ENCODE results near the gene HOXB6.

The HOXB6 gene

DNA sequence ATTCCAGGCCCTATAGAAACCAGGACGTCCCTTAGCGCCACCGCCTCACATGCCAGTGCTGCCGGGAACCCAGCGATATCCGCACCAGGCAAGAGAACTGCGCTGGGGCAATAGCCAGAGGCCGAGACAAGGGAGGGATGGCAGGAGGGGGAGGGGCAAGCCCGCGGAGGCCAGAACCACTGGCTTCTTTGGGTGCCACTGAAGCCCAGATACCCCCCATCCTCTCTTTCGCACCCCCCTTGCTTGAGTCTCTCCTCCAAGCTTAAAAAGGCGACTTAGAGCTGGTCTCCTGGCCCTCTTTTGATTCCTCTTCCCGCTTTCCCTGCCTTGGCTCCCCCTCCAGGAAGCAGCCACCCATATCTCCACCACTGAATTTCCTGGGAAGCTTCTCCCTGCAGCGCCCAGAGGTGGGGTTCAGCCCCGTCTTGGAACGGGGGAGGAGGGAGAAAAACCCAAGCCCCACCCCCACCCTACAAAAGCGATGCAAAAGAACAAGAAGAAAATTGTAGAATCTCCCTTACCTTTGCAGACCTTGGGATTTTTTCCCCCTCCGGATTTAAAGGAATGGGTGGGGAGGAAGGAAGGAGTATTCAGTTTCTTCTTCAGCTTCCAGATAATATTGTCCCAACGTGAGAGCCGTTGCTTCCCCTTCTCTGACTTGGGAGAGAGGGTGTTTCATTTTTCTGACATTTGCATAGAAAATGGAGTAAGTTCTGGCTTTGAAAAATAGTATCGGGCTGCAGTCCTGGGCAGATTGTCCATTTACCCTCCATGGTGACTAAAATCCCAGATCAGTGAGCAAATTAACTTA is 622 bp downstream of the HOXB6 start (continued):
- TF ChIP-seq ZNF248 (tag by site-specific recombination; IDR thresholded peaks at IDR 0.05), result no peak
- no peak for TF ChIP-seq MYNN (tag by site-specific recombination; IDR thresholded peaks at IDR 0.05; ENCODE audit: borderline replicate concordance)
- no peak for TF ChIP-seq ZNF2 (tag by site-specific recombination; IDR thresholded peaks at IDR 0.05)
- TF ChIP-seq ZNF23 (tag by site-specific recombination; IDR thresholded peaks at IDR 0.05; ENCODE audit: borderline replicate concordance), result no peak
- TF ChIP-seq ZBTB8A (tag by site-specific recombination; IDR thresholded peaks at IDR 0.05), result no peak; the same call in none of the 2 replicates
- TF ChIP-seq ZNF600 (tag by site-specific recombination; IDR thresholded peaks at IDR 0.05), result peak; percentile 58; the same call in 1 of the 2 replicates
- TF ChIP-seq, protein P1, sequence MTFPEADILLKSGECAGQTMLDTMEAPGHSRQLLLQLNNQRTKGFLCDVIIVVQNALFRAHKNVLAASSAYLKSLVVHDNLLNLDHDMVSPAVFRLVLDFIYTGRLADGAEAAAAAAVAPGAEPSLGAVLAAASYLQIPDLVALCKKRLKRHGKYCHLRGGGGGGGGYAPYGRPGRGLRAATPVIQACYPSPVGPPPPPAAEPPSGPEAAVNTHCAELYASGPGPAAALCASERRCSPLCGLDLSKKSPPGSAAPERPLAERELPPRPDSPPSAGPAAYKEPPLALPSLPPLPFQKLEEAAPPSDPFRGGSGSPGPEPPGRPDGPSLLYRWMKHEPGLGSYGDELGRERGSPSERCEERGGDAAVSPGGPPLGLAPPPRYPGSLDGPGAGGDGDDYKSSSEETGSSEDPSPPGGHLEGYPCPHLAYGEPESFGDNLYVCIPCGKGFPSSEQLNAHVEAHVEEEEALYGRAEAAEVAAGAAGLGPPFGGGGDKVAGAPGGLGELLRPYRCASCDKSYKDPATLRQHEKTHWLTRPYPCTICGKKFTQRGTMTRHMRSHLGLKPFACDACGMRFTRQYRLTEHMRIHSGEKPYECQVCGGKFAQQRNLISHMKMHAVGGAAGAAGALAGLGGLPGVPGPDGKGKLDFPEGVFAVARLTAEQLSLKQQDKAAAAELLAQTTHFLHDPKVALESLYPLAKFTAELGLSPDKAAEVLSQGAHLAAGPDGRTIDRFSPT (tag by site-specific recombination; IDR thresholded peaks at IDR 0.05), result 0 out of 2 replicates have a peak, but pooled peaks have one; percentile 38
- peak; percentile 32; the same call in 1 of the 2 replicates for TF ChIP-seq GLIS1 (tag by site-specific recombination; IDR thresholded peaks at IDR 0.05)
- no peak for TF ChIP-seq ZNF37A (tag by site-specific recombination; IDR thresholded peaks at IDR 0.05)
- TF ChIP-seq ZNF670 (tag by site-specific recombination; IDR thresholded peaks at IDR 0.05; ENCODE audit: low read depth), result no peak
- TF ChIP-seq, protein P2, sequence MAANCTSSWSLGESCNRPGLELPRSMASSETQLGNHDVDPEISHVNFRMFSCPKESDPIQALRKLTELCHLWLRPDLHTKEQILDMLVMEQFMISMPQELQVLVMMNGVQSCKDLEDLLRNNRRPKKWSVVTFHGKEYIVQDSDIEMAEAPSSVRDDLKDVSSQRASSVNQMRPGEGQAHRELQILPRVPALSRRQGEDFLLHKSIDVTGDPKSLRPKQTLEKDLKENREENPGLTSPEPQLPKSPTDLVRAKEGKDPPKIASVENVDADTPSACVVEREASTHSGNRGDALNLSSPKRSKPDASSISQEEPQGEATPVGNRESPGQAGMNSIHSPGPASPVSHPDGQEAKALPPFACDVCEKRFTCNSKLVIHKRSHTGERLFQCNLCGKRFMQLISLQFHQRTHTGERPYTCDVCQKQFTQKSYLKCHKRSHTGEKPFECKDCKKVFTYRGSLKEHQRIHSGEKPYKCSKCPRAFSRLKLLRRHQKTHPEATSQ (tag by site-specific recombination; IDR thresholded peaks at IDR 0.05), result no peak
- 0 out of 2 replicates have a peak, but pooled peaks have one; percentile 20 for TF ChIP-seq YY1 (tag by site-specific recombination; IDR thresholded peaks at IDR 0.05)
- TF ChIP-seq TCF7L2 (IDR thresholded peaks at IDR 0.05; ENCODE audit: borderline replicate concordance, low read depth, low read length), result no peak
- TF ChIP-seq, protein P3, sequence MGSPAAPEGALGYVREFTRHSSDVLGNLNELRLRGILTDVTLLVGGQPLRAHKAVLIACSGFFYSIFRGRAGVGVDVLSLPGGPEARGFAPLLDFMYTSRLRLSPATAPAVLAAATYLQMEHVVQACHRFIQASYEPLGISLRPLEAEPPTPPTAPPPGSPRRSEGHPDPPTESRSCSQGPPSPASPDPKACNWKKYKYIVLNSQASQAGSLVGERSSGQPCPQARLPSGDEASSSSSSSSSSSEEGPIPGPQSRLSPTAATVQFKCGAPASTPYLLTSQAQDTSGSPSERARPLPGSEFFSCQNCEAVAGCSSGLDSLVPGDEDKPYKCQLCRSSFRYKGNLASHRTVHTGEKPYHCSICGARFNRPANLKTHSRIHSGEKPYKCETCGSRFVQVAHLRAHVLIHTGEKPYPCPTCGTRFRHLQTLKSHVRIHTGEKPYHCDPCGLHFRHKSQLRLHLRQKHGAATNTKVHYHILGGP (tag by site-specific recombination; IDR thresholded peaks at IDR 0.05), result no peak
- no peak for TF ChIP-seq ZBTB7A (tag by site-specific recombination; IDR thresholded peaks at IDR 0.05; ENCODE audit: low read depth)
- TF ChIP-seq MEIS1 (CRISPR knock-in tag; IDR thresholded peaks at IDR 0.05; ENCODE audit: borderline replicate concordance), result no peak
- no peak for TF ChIP-seq ZNF202 (tag by site-specific recombination; IDR thresholded peaks at IDR 0.05; ENCODE audit: borderline replicate concordance)
- TF ChIP-seq ZNF548 (tag by site-specific recombination; IDR thresholded peaks at IDR 0.05), result no peak
- TF ChIP-seq ZNF24 (tag by site-specific recombination; IDR thresholded peaks at IDR 0.05), result peak; percentile 17; the same call in 1 of the 2 replicates
- no peak for TF ChIP-seq KLF1 (tag by site-specific recombination; IDR thresholded peaks at IDR 0.05)
- peak; percentile 58; the same call in 1 of the 2 replicates for TF ChIP-seq ZNF324 (tag by site-specific recombination; IDR thresholded peaks at IDR 0.05)
- peak; percentile 49; the same call in 1 of the 2 replicates for TF ChIP-seq KLF16 (tag by site-specific recombination; IDR thresholded peaks at IDR 0.05)
- no peak for TF ChIP-seq ZNF350 (tag by site-specific recombination; IDR thresholded peaks at IDR 0.05)
- peak; percentile 69 for TF ChIP-seq ZXDB (tag by site-specific recombination; IDR thresholded peaks at IDR 0.05)
- no peak for TF ChIP-seq ZNF19 (tag by site-specific recombination; IDR thresholded peaks at IDR 0.05; ENCODE audit: low read depth)
- no peak for TF ChIP-seq ZEB2 (tag by site-specific recombination; IDR thresholded peaks at IDR 0.05)
- TF ChIP-seq ZNF391 (tag by site-specific recombination; IDR thresholded peaks at IDR 0.05; ENCODE audit: borderline replicate concordance, low read depth), result peak; percentile 25; the same call in 1 of the 2 replicates
- no peak for TF ChIP-seq ZNF549 (tag by site-specific recombination; IDR thresholded peaks at IDR 0.05)
- TF ChIP-seq REPIN1 (tag by site-specific recombination; IDR thresholded peaks at IDR 0.05; ENCODE audit: low read depth), result no peak
- TF ChIP-seq ZNF157 (tag by site-specific recombination; IDR thresholded peaks at IDR 0.05), result no peak
- TF ChIP-seq ZNF561 (tag by site-specific recombination; IDR thresholded peaks at IDR 0.05; ENCODE audit: borderline replicate concordance), result no peak; the same call in 1 of the 2 replicates
- TF ChIP-seq ZNF658 (tag by site-specific recombination; IDR thresholded peaks at IDR 0.05), result no peak
- no peak for TF ChIP-seq ZNF530 (tag by site-specific recombination; IDR thresholded peaks at IDR 0.05; ENCODE audit: low read depth)
